ENCODE results near the gene SPNS1. TPM values are rescaled to one million over a fixed set of nuclear protein-coding genes. Genes with fewer than 3 reads are reported as not detected.

The SPNS1 gene
- total RNA-seq, 1 experiment from 2014 or later = 9.7 TPM

- no peak overlapping the region; the same call in 1 of the 2 replicates for H2AFZ ChIP-seq (ENCODE audit: low read length)
- no peak overlapping the region for H3K4me3 ChIP-seq (ENCODE audit: low read length)
- H3K4me2 ChIP-seq (ENCODE audit: low read depth, low read length, poor library complexity, severe bottlenecking) = no peak overlapping the region
- H3K4me1 ChIP-seq (ENCODE audit: low read length) = peaks cover 31% of the 10 kb centered on the region
- H3K9me3 ChIP-seq (ENCODE audit: low read length) = no peaks in the 10 kb centered on the region
- peak overlapping the region; percentile 36 for H3K9ac ChIP-seq (ENCODE audit: low read length)
- no peak overlapping the region for H3K27ac ChIP-seq (ENCODE audit: low read length)
- H4K20me1 ChIP-seq (ENCODE audit: insufficient read depth, low read depth, low read length) = no peaks in the 10 kb centered on the region
- DNase-seq = no peak
- no peaks in the 10 kb centered on the region for H3K79me2 ChIP-seq (ENCODE audit: low read length)
- H3K36me3 ChIP-seq (ENCODE audit: insufficient read depth, low read length) = no peaks in the 10 kb centered on the region
- no peaks in the 10 kb centered on the region for H3K9me2 ChIP-seq (replicated peaks; ENCODE audit: insufficient read depth, low read length)
- H3K27me3 ChIP-seq (ENCODE audit: low read length) = no peaks in the 10 kb centered on the region
Observed at GRCh38 chr16:29029168-29029994, 54.8 kb downstream of the SPNS1 start.

GRCh38 chr16:29030086-29030840 is 55.7 kb downstream of the SPNS1 start:
- no peak for DNase-seq
- Histone ChIP-seq H3K27me3 (ENCODE audit: low read length) (no peaks in the 10 kb centered on the region), H3K36me3 (ENCODE audit: insufficient read depth, low read length) (no peaks in the 10 kb centered on the region)

More at GRCh38 chr16:29030086-29030840, 55.7 kb downstream of the SPNS1 start:
- Histone ChIP-seq H3K9me2 (replicated peaks; ENCODE audit: insufficient read depth, low read length) (no peaks in the 10 kb centered on the region), H3K4me1 (ENCODE audit: low read length) (peaks cover 31% of the 10 kb centered on the region), H3K9me3 (ENCODE audit: low read length) (no peaks in the 10 kb centered on the region), H3K4me3 (ENCODE audit: low read length) (no peak overlapping the region), H3K27ac (ENCODE audit: low read length) (no peak overlapping the region), H3K4me2 (ENCODE audit: low read depth, low read length, poor library complexity, severe bottlenecking) (no peak overlapping the region), H3K9ac (ENCODE audit: low read length) (no peak overlapping the region), H2AFZ (ENCODE audit: low read length) (no peak overlapping the region), H3K79me2 (ENCODE audit: low read length) (no peaks in the 10 kb centered on the region), H4K20me1 (ENCODE audit: insufficient read depth, low read depth, low read length) (no peaks in the 10 kb centered on the region)

Other genes with a start within 250 kb of the SPNS1 start
- 1.6 and 4.3 TPM in 2 replicates for gene NPIPB9, start 223.0 kb upstream of the SPNS1 start, total RNA-seq (2014; rRNA removed; shearing (Covaris generic); ENCODE audit: low replicate concordance)
- 116 and 162 TPM in 2 replicates for gene ATXN2L, start 151.8 kb upstream of the SPNS1 start, total RNA-seq (2014; rRNA removed; shearing (Covaris generic); ENCODE audit: low replicate concordance)
- 161 and 250 TPM in 2 replicates for gene TUFM, start 128.4 kb upstream of the SPNS1 start, total RNA-seq (2014; rRNA removed; shearing (Covaris generic); ENCODE audit: low replicate concordance)
- gene SH2B1, start 110.9 kb upstream of the SPNS1 start, total RNA-seq (2014; rRNA removed; shearing (Covaris generic); ENCODE audit: low replicate concordance) = 18.8 and 47.5 TPM in 2 replicates
- 0.75 and 4.4 TPM in 2 replicates for gene ATP2A1, start 96.3 kb upstream of the SPNS1 start, total RNA-seq (2014; rRNA removed; shearing (Covaris generic); ENCODE audit: low replicate concordance)
- 15.9 and 52.4 TPM in 2 replicates for gene RABEP2, start 49.5 kb upstream of the SPNS1 start, total RNA-seq (2014; rRNA removed; shearing (Covaris generic); ENCODE audit: low replicate concordance)
- 194 and 392 TPM in 2 replicates for gene CD19, start 42.8 kb upstream of the SPNS1 start, total RNA-seq (2014; rRNA removed; shearing (Covaris generic); ENCODE audit: low replicate concordance)
- gene NFATC2IP, start 23.8 kb upstream of the SPNS1 start, total RNA-seq (2014; rRNA removed; shearing (Covaris generic); ENCODE audit: low replicate concordance) = 58.2 and 64.0 TPM in 2 replicates
- 8.6 and 27.3 TPM in 2 replicates for gene LAT, start 10.3 kb downstream of the SPNS1 start, total RNA-seq (2014; rRNA removed; shearing (Covaris generic); ENCODE audit: low replicate concordance)